GM12875 (cell line): Measurements from ENCODE around the gene ZNF135.
A peak's percentile ranks its signal among the peaks of the same experiment; 100 is the strongest.

Source experiments
- H3K4me3 ChIP-seq: one replicate; pipeline ENCODE4 v1.5.1; 2011; ENCODE audit warnings: low read depth, low read length, control low read depth
- TF ChIP-seq, protein P1 (sequence below): IDR thresholded peaks from 2 replicates; pipeline ENCODE4 v1.5.1; 2011; ENCODE audit warnings: low read depth, mild to moderate bottlenecking, control low read depth, inconsistent platforms, low read length, moderate library complexity, borderline replicate concordance; ENCODE audit not compliant: insufficient read depth

ZNF135 gene

GRCh38 chr19:58059003-58059670, at the start of gene ZNF135:
TSS of gene ZNF135 (plus strand) at chr19:58059282. CDS start at chr19:58060003, 721 bp downstream.
- TF ChIP-seq, protein P1, sequence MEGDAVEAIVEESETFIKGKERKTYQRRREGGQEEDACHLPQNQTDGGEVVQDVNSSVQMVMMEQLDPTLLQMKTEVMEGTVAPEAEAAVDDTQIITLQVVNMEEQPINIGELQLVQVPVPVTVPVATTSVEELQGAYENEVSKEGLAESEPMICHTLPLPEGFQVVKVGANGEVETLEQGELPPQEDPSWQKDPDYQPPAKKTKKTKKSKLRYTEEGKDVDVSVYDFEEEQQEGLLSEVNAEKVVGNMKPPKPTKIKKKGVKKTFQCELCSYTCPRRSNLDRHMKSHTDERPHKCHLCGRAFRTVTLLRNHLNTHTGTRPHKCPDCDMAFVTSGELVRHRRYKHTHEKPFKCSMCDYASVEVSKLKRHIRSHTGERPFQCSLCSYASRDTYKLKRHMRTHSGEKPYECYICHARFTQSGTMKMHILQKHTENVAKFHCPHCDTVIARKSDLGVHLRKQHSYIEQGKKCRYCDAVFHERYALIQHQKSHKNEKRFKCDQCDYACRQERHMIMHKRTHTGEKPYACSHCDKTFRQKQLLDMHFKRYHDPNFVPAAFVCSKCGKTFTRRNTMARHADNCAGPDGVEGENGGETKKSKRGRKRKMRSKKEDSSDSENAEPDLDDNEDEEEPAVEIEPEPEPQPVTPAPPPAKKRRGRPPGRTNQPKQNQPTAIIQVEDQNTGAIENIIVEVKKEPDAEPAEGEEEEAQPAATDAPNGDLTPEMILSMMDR = no peak
- H3K4me3 ChIP-seq = no peak within 1 kb of the TSS

DNA sequence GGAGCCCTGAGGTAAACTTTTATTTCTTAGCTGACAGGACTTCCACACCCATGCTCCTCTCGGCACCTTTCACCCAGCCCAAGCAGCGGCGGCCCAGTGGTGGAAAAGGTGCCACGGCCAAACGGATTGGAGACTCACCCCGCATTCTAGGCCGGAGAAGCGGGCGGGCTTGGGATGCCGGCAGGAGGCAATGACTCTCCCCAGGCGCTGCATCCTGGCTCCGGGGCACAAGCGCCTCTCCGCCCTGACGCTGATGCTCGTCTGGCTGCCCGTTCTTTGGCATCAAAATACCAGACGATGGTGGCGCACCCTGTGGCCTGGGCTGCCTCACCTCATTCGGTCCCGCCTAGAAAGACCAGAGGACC, 49.8 kb upstream of the ZNF135 start:
- H3K4me3 ChIP-seq = peak overlapping the region; percentile 51
- TF ChIP-seq, protein P1 = no peak

- TF ChIP-seq, protein P1 = no peak
- peak overlapping the region; percentile 51 for H3K4me3 ChIP-seq
These were observed 49.3 kb upstream of the ZNF135 start for GRCh38 chr19:58009666-58010301.

- no peak overlapping the region for H3K4me3 ChIP-seq
- TF ChIP-seq, protein P1 = no peak
These were observed 48.6 kb upstream of the ZNF135 start for GRCh38 chr19:58010507-58010906.

DNA sequence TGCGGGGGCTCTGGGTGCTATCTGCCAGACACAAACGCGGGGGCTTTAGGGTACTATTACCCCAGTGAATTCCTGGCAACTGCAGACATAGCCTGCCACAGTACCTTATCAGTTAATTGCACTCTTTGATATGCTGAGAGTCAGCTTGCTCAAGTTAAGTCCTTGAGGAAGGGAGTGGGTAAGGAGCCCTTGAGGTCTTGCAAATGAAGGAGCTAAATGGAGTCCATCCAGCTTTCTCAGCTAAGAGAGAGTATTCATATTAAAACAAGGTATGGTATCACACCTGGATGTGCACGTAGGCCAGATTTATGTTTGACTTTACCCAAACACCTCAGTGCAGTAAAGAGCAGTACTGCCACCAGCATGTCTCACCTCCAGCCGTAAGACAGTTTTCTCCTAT, 44.9 kb upstream of the ZNF135 start:
- no peak overlapping the region for H3K4me3 ChIP-seq
- TF ChIP-seq, protein P1 = no peak

DNA sequence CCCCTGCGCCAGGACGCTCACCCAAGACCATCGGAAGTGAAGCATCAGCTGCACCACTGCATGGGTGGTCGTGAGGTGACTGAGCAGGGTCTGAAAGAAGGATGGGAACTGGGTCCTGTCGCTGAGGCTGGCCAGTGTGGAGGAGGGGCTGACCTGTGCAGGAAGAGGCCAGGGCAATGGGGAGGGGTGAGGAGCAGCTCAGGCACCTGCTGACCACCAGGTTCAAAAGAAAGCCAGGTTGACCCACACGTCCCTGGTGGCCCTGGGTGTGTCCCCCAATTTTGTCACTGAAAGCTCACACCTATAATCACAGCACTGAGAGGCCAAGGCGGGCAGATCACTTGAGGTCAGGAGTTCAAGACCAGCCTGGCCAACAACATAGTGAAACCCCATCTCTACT, 39.0 kb upstream of the ZNF135 start:
- TF ChIP-seq, protein P1 = no peak
- no peak overlapping the region for H3K4me3 ChIP-seq
